Right kidney (tissue), 1 donor: ENCODE results near the gene GPC3.
A peak's percentile ranks its signal among the peaks of the same experiment; 100 is the strongest.

Experiments
- DNase-seq: peaks from one replicate; pipeline ENCODE4 v3.0.0-alpha.2; 2016

GPC3 gene

GRCh38 chrX:133847340-133847994, 137.9 kb downstream of the GPC3 start:
- no peak for DNase-seq

- DNase-seq: no peak
These were observed 139.1 kb downstream of the GPC3 start for GRCh38 chrX:133846311-133846710.

- no peak for DNase-seq
These were observed 145.0 kb downstream of the GPC3 start for GRCh38 chrX:133840415-133840814.

GRCh38 chrX:133838761-133839676, 146.4 kb downstream of the GPC3 start:
- peak; percentile 13 for DNase-seq

- DNase-seq: no peak
These were observed 148.3 kb downstream of the GPC3 start for GRCh38 chrX:133837091-133837490.

- no peak for DNase-seq
These were observed 148.8 kb downstream of the GPC3 start for GRCh38 chrX:133836561-133836960.

- DNase-seq: no peak
These were observed 150.6 kb downstream of the GPC3 start for GRCh38 chrX:133834771-133835170.

GRCh38 chrX:133819546-133819945, 165.8 kb downstream of the GPC3 start:
- no peak for DNase-seq

- no peak for DNase-seq
These were observed 167.4 kb downstream of the GPC3 start for GRCh38 chrX:133818019-133818418.

GRCh38 chrX:133815496-133815895, 169.9 kb downstream of the GPC3 start:
- no peak for DNase-seq

- DNase-seq: no peak
These were observed 171.4 kb downstream of the GPC3 start for GRCh38 chrX:133813971-133814370.

- no peak for DNase-seq
These were observed 173.0 kb downstream of the GPC3 start for GRCh38 chrX:133812402-133812801.

GRCh38 chrX:133810925-133811324, 174.5 kb downstream of the GPC3 start:
- no peak for DNase-seq

GRCh38 chrX:133804072-133804471, 181.3 kb downstream of the GPC3 start:
- DNase-seq: no peak

GRCh38 chrX:133796282-133796681, 189.1 kb downstream of the GPC3 start:
- DNase-seq: no peak

GRCh38 chrX:133794126-133794525, 191.3 kb downstream of the GPC3 start:
- DNase-seq: no peak

- no peak for DNase-seq
These were observed 191.8 kb downstream of the GPC3 start for GRCh38 chrX:133793626-133794025.

GRCh38 chrX:133792198-133792953, 193.0 kb downstream of the GPC3 start:
- peak; percentile 59 for DNase-seq

GRCh38 chrX:133789829-133790228, 195.6 kb downstream of the GPC3 start:
- DNase-seq: no peak

- no peak for DNase-seq
These were observed 199.0 kb downstream of the GPC3 start for GRCh38 chrX:133786382-133786781.

- no peak for DNase-seq
These were observed 202.1 kb downstream of the GPC3 start for GRCh38 chrX:133783274-133783673.

- DNase-seq: no peak
These were observed 204.2 kb downstream of the GPC3 start for GRCh38 chrX:133781174-133781573.

GRCh38 chrX:133776072-133776471, 209.3 kb downstream of the GPC3 start:
- no peak for DNase-seq
